Gastroesophageal sphincter (tissue), 3 donors: Measurements from ENCODE around the gene B3GAT1.

ENCODE experiments used
- CTCF ChIP-seq, 4 experiments: fragments of 200-600 bp in 2 of 4; fragments of 450-650 bp in 2 of 4; sonication (generic) in 1 of 4; IDR thresholded peaks; one replicate each; pipeline ENCODE4 v1.5.1; 2017 to 2019; ENCODE audit warnings: antibody characterized with exemption in 4 of 4, mild to moderate bottlenecking in 2 of 4, moderate library complexity in 2 of 4
- EP300 ChIP-seq: sonication (generic); formaldehyde crosslinking; IDR thresholded peaks from one replicate; pipeline ENCODE4 v1.6.1; 2017; ENCODE audit warnings: antibody characterized with exemption, mild to moderate bottlenecking
- POLR2A ChIP-seq, 2 donors: fragments of 450-650 bp; IDR thresholded peaks; one replicate each; pipeline ENCODE4 v1.6.1; 2017; ENCODE audit warnings: antibody characterized with exemption in 2 of 2, mild to moderate bottlenecking in 2 of 2, moderate library complexity in 1 of 2
- POLR2AphosphoS5 ChIP-seq: sonication (generic); formaldehyde crosslinking; IDR thresholded peaks from one replicate; pipeline ENCODE4 v1.6.1; 2017; ENCODE audit warnings: antibody characterized with exemption

DNA sequence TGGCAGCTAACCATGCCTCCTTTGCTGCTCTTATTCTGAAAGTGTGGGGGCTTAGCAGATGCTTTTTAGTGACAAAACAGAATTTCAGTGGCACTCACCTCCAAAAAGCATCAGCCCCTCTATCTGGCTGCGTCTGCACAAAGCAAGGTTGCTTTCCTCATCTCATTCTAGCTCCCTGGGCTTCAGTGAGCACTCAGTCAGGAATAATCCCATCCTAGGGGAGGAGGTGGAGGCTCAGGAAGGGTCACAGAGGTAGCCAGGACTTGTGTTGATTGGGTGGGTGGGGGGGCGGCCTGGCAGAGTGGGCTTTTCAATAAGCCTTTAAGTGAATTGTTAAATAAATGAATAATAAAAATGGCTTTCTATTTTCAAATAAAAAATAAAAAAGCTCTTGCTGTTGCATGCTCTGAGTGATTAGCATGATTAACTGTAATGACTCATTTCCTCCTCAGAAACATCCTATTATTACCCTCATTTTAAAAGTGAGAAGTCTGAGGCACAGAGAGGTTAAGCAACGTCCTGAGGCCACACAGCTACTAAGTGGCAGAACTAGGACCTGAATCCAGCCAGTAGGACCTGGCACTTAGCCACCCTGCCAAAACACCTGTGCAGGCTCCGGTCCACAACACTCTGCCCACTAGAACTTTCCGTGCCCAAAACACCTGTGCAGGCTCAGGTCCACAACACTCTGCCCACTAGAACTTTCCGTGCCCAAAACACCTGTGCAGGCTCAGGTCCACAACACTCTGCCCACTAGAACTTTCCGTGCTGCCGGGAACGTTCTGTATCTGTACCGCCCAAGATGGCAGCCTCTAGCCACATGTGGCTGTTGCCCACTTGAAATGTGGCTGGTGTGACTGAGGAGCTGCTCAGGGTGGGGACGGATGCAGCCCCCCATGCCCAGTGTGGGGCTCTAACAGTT lies 5.5 kb downstream of the B3GAT1 start:
- no peak for TF ChIP-seq CTCF (IDR thresholded peaks at IDR 0.05)
- no peak for TF ChIP-seq POLR2AphosphoS5
- no peak for TF ChIP-seq POLR2A (IDR thresholded peaks at IDR 0.05)
- TF ChIP-seq EP300 = no peak
